K562 (cell line): ENCODE measurements around the gene PLA2G3. TPM values are rescaled to one million over a fixed set of nuclear protein-coding genes. Genes with fewer than 3 reads are reported as not detected.

Experiments used
- CBFA2T2 ChIP-seq: fragments of 450-650 bp; conservative IDR thresholded peaks from 2 replicates; pipeline ENCODE4 v1.6.1; 2017; ENCODE audit warnings: mild to moderate bottlenecking
- CTBP1 ChIP-seq: fragments of 450-650 bp; IDR thresholded peaks from 2 replicates; pipeline ENCODE4 v1.6.1; 2016; ENCODE audit warnings: borderline replicate concordance
- EGR1 ChIP-seq: fragments of 450-650 bp; conservative IDR thresholded peaks from 2 replicates; pipeline ENCODE4 v1.6.1; 2017; ENCODE audit warnings: mild to moderate bottlenecking
- ELF4 ChIP-seq: fragments of 450-650 bp; formaldehyde crosslinking; IDR thresholded peaks from 2 replicates; pipeline ENCODE4 v1.4.0; 2022; ENCODE audit warnings: missing genetic modification characterization
- HES1 ChIP-seq: fragments of 450-650 bp; IDR thresholded peaks from 2 replicates; pipeline ENCODE4 v1.6.1; 2016; ENCODE audit warnings: low read depth, mild to moderate bottlenecking, moderate library complexity
- KLF16 ChIP-seq: IDR thresholded peaks from 2 replicates; pipeline ENCODE4 v1.6.1; 2016; ENCODE audit warnings: antibody characterized with exemption
- MGA ChIP-seq: fragments of 450-650 bp; IDR thresholded peaks from 2 replicates; pipeline ENCODE4 v1.6.1; 2016; ENCODE audit warnings: mild to moderate bottlenecking, moderate library complexity
- SAFB2 ChIP-seq: fragments of 200-400 bp; formaldehyde crosslinking; IDR thresholded peaks from 2 replicates; pipeline ENCODE4 v1.6.1; 2018; ENCODE audit warnings: borderline replicate concordance, low read length, low read depth, moderate library complexity; ENCODE audit not compliant: severe bottlenecking
- TAF9B ChIP-seq: fragments of 450-650 bp; IDR thresholded peaks from 2 replicates; pipeline ENCODE4 v1.6.1; 2018; ENCODE audit warnings: mild to moderate bottlenecking; ENCODE audit not compliant: partially characterized antibody
- ZBTB7A ChIP-seq: IDR thresholded peaks from 2 replicates; pipeline ENCODE4 v1.6.1; 2011; ENCODE audit warnings: low read depth, mild to moderate bottlenecking, low read length, moderate library complexity, borderline replicate concordance; ENCODE audit not compliant: control insufficient read depth
- ZNF384 ChIP-seq: IDR thresholded peaks from 2 replicates; pipeline ENCODE4 v1.6.1; 2012; ENCODE audit warnings: low read depth, low read length, improper control_type of control experiment
- ZNF561 ChIP-seq: fragments of 450-650 bp; formaldehyde crosslinking; conservative IDR thresholded peaks from 2 replicates; pipeline ENCODE4 v1.4.0; 2020; ENCODE audit warnings: mild to moderate bottlenecking, moderate library complexity
- ZNF639 ChIP-seq, 2 experiments: fragments of 200-800 bp in 1 of 2; sonication (Bioruptor generic) in 1 of 2; sonication (generic) in 1 of 2; formaldehyde crosslinking in 1 of 2; IDR thresholded peaks in 1 of 2; conservative IDR thresholded peaks in 1 of 2; 2 replicates each; pipeline versions ENCODE4 v1.5.0 to v1.6.1; 2016 to 2020; ENCODE audit warnings: missing compliant biosample characterization in 1 of 2, missing genetic modification characterization in 1 of 2, missing genetic modification reagents in 1 of 2
- ZNF668 ChIP-seq: fragments of 250-450 bp; sonication (Bioruptor Pico); IDR thresholded peaks from 2 replicates; pipeline ENCODE4 v1.8.0; 2022; ENCODE audit warnings: mild to moderate bottlenecking, inconsistent platforms
- ZNF76 ChIP-seq: fragments of 250-450 bp; sonication (Bioruptor Pico); IDR thresholded peaks from 2 replicates; pipeline ENCODE4 v1.4.0; 2020; ENCODE audit warnings: mild to moderate bottlenecking, moderate library complexity, borderline replicate concordance
- polyA plus RNA-seq, 8 experiments: library from polyadenylated mRNA; depleted of rRNA in 4 of 8; stranded (reverse) in 5 of 8; unstranded in 3 of 8; fragments of >200 nt; fragmentation: Nextera tagmentation in 2 of 8; fragmentation: Illumina TruSeq in 1 of 8; extraction: Ambion mirVana in 2 of 8; extraction: Trizol in 1 of 8; gene quantifications; 2 replicates each; pipeline versions ENCODE4 v1.2.1 to v1.2.3, GENCODE V29; 2011 to 2014; ENCODE audit warnings: inconsistent platforms in 1 of 8, missing spikeins in 1 of 8
- total RNA-seq, 7 experiments: library from RNA; depleted of rRNA in 6 of 7; stranded (reverse); fragments of >200 nt in 6 of 7; fragmentation: Illumina TruSeq in 2 of 7; extraction: Trizol in 2 of 7; gene quantifications; 2 replicates each; pipeline versions ENCODE4 v1.2.1 to v1.2.3, GENCODE V29; 2011 to 2021; ENCODE audit warnings: low replicate concordance in 1 of 7

The PLA2G3 gene
- total and polyA plus RNA-seq, 9 of the 15 experiments (the other 6 are each of a cell fraction or from before 2014, with no cell fraction given) = 0.18 to 1.4 (median 0.64) TPM

- TF ChIP-seq MGA (peak; percentile 54), TAF9B (no peak), ZNF639 (CRISPR knock-in tag; conservative IDR thresholded peaks at IDR 0.05 in 1 of 2, IDR thresholded peaks at IDR 0.05 in 1 of 2) (no peak), SAFB2 (no peak), ELF4 (CRISPR knock-in tag) (no peak), HES1 (no peak), EGR1 (peak; percentile 48), CBFA2T2 (no peak), CTBP1 (peak; percentile 22; the same call in 1 of the 2 replicates), ZNF76 (CRISPR knock-in tag) (no peak), ZNF561 (CRISPR knock-in tag) (no peak), ZNF668 (CRISPR knock-in tag) (no peak), ZBTB7A (peak; percentile 99), KLF16 (no peak), ZNF384 (no peak)
Observed at GRCh38 chr22:31084811-31085492, 55.4 kb downstream of the PLA2G3 start (continued).
